ENCODE measurements around the gene BCL2L11.

Gene BCL2L11

GRCh38 chr2:111194835-111195621, 74.3 kb downstream of the BCL2L11 start:
- DNase-seq: no peak

- no peak for DNase-seq
Measured at GRCh38 chr2:111196435-111196834, 75.7 kb downstream of the BCL2L11 start.

GRCh38 chr2:111198701-111199100, 78.0 kb downstream of the BCL2L11 start:
- DNase-seq: no peak

- no peak for DNase-seq
Measured at GRCh38 chr2:111199840-111200239, 79.1 kb downstream of the BCL2L11 start.

- DNase-seq: no peak
Measured at GRCh38 chr2:111200333-111200881, 79.7 kb downstream of the BCL2L11 start.

- no peak for DNase-seq
Measured at GRCh38 chr2:111201214-111201613, 80.5 kb downstream of the BCL2L11 start.

GRCh38 chr2:111202266-111203040, 81.7 kb downstream of the BCL2L11 start:
- DNase-seq: no peak

- DNase-seq: no peak
Measured at GRCh38 chr2:111204706-111205105, 84.0 kb downstream of the BCL2L11 start.

GRCh38 chr2:111205774-111206173, 85.1 kb downstream of the BCL2L11 start:
- DNase-seq: no peak

GRCh38 chr2:111207851-111208250, 87.1 kb downstream of the BCL2L11 start:
- DNase-seq: no peak

GRCh38 chr2:111208639-111209038, 87.9 kb downstream of the BCL2L11 start:
- DNase-seq: no peak

- no peak for DNase-seq
Measured at GRCh38 chr2:111209045-111209514, 88.4 kb downstream of the BCL2L11 start.

GRCh38 chr2:111210036-111210435, 89.3 kb downstream of the BCL2L11 start:
- DNase-seq: no peak

- no peak for DNase-seq
Measured at GRCh38 chr2:111213877-111214276, 93.2 kb downstream of the BCL2L11 start.

- DNase-seq: no peak
Measured at GRCh38 chr2:111216811-111217652, 96.3 kb downstream of the BCL2L11 start.

All from bone marrow (tissue), 2 donors.